Thoracic aorta (tissue), 2 donors: Measurements from ENCODE around the gene CD27. TPM values are rescaled to one million over a fixed set of nuclear protein-coding genes. Genes with fewer than 3 reads are reported as not detected.

Experiments used
- ATAC-seq: fragments of 150-250 bp; one replicate; pipeline ENCODE4 v1.8.0; 2017; ENCODE audit warnings: low read depth; ENCODE audit not compliant: insufficient number of reproducible peaks, low FRiP score
- DNase-seq: peaks from one replicate; pipeline ENCODE4 v3.0.0-alpha.2; 2020; ENCODE audit warnings: low spot score
- H3K27ac ChIP-seq, 2 donors: fragments of 200-600 bp; sonication (generic); 1 replicate in 1 of 2; 2 replicates in 1 of 2; pipeline ENCODE4 v1.5.1; 2016; ENCODE audit warnings: mild to moderate bottlenecking in 2 of 2, moderate library complexity in 2 of 2
- H3K27me3 ChIP-seq: fragments of 200-600 bp; sonication (generic); replicated peaks from 2 replicates; pipeline ENCODE4 v1.6.0; 2016; ENCODE audit warnings: mild to moderate bottlenecking; ENCODE audit not compliant: insufficient read depth
- H3K36me3 ChIP-seq: fragments of 200-600 bp; sonication (generic); one replicate; pipeline ENCODE4 v1.5.1; 2016
- H3K4me1 ChIP-seq, 2 donors: fragments of 200-600 bp; sonication (generic); 1 replicate in 1 of 2; 2 replicates in 1 of 2; pipeline versions ENCODE4 v1.5.1 to v1.6.0; 2016; ENCODE audit warnings: low read depth in 2 of 2, mild to moderate bottlenecking in 1 of 2; ENCODE audit not compliant: control insufficient read depth in 1 of 2
- H3K4me3 ChIP-seq: fragments of 200-600 bp; sonication (generic); 2 replicates; pipeline ENCODE4 v1.5.1; 2016; ENCODE audit warnings: mild to moderate bottlenecking
- H3K9me3 ChIP-seq: fragments of 200-600 bp; sonication (generic); 2 replicates; pipeline ENCODE4 v1.5.1; 2016
- CTCF ChIP-seq: fragments of 200-600 bp; sonication (generic); IDR thresholded peaks from one replicate; pipeline ENCODE4 v1.5.1; 2019; ENCODE audit warnings: antibody characterized with exemption
- total RNA-seq, 2 donors: library from RNA; depleted of rRNA; stranded (reverse); fragments of >200 nt; gene quantifications; one replicate each; pipeline versions ENCODE4 v1.1.0 to v1.2.3, GENCODE V29; 2016

CD27 gene
- total RNA-seq, 2 donors from 2014 or later, result 1.6 to 4.7 TPM

- no peak overlapping the region for H3K27ac ChIP-seq
- no peak overlapping the region for H3K4me3 ChIP-seq
- H3K27me3 ChIP-seq, result no peaks in the 10 kb centered on the region
- no peaks in the 10 kb centered on the region for H3K9me3 ChIP-seq
- ATAC-seq (no peak), DNase-seq (no peak)
- peaks cover 0 to 15% of the 10 kb centered on the region in 2 donors for H3K4me1 ChIP-seq
- H3K36me3 ChIP-seq, result peaks cover 63% of the 10 kb centered on the region
- TF ChIP-seq CTCF, result no peak
Observed at GRCh38 chr12:6458281-6459003, 13.7 kb downstream of the CD27 start.

GRCh38 chr12:6459004-6459337 lies 14.2 kb downstream of the CD27 start:
- no peak overlapping the region for H3K27ac ChIP-seq
- peaks cover 0 to 14% of the 10 kb centered on the region in 2 donors for H3K4me1 ChIP-seq
- H3K4me3 ChIP-seq, result no peak overlapping the region
- no peak for ATAC-seq
- peaks cover 67% of the 10 kb centered on the region for H3K36me3 ChIP-seq
- no peaks in the 10 kb centered on the region for H3K27me3 ChIP-seq
- H3K9me3 ChIP-seq, result no peaks in the 10 kb centered on the region
- no peak for TF ChIP-seq CTCF
- DNase-seq, result no peak

GRCh38 chr12:6460751-6461371 lies 16.1 kb downstream of the CD27 start:
- no peak for TF ChIP-seq CTCF
- H3K36me3 ChIP-seq, result peaks cover 70% of the 10 kb centered on the region
- no peak overlapping the region for H3K4me3 ChIP-seq
- H3K9me3 ChIP-seq, result no peaks in the 10 kb centered on the region
- H3K27ac ChIP-seq, result peak overlapping the region; percentile 32 to 38
- peaks cover 0 to 14% of the 10 kb centered on the region in 2 donors for H3K4me1 ChIP-seq
- DNase-seq (no peak), ATAC-seq (no peak)
- H3K27me3 ChIP-seq, result no peaks in the 10 kb centered on the region

GRCh38 chr12:6461401-6462233 lies 16.9 kb downstream of the CD27 start:
- DNase-seq (no peak), ATAC-seq (no peak)
- Histone ChIP-seq H3K36me3 (peaks cover 68% of the 10 kb centered on the region), H3K4me1 (peaks cover 0 to 14% of the 10 kb centered on the region in 2 donors), H3K27me3 (no peaks in the 10 kb centered on the region), H3K9me3 (no peaks in the 10 kb centered on the region), H3K4me3 (no peak overlapping the region), H3K27ac (peak overlapping the region in 1 of 2 donors; percentile 32)
- TF ChIP-seq CTCF, result no peak
